ENCODE measurements around the gene RNF225. TPM values are rescaled to one million over a fixed set of nuclear protein-coding genes. Genes with fewer than 3 reads are reported as not detected.

RNF225 gene
- total and polyA plus RNA-seq, 2 of the 13 experiments (the other 11 are each of a cell fraction or from before 2014, with no cell fraction given): not detected

DNA sequence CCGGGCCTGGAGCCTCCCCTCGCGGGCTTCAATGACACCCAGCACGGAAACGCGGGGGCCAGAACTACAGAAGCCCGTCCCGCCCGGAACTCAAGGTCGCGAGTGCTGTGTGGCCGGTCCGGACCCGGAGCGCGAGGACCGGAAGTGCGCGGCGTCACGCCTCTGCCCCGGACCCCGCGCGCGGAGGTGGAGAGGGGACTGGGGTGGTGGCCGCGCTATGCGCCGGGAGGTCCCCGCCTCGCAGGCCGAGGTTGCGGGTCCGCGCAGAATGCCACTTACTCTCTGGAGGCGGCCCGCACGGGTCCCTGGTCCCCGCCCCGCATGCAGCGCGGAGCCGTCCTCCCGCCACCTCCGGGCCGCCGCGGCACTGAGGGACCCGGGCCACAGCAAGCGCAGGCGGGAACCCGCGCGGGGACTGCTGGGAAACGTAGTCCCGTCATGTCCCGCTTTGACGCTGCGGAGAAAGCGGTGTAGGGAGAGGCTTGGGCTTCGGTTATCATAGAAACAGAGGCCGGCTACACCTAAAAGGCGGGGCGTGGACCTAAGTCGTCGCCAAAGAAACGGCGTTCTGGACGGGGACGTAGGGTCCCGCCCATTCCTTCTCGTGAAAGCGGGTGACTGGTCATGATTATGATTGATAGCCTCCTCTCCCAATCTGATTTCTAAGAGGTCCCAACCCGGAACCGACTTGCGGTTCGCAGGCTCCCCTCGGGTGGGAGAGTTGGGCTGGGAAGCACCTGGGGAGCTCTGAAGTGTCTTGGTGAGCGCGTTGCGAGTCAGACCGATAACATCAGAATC lies 14.6 kb upstream of the RNF225 start, which contains the start of gene ZNF837 (continued):
- TF ChIP-seq, protein P1, sequence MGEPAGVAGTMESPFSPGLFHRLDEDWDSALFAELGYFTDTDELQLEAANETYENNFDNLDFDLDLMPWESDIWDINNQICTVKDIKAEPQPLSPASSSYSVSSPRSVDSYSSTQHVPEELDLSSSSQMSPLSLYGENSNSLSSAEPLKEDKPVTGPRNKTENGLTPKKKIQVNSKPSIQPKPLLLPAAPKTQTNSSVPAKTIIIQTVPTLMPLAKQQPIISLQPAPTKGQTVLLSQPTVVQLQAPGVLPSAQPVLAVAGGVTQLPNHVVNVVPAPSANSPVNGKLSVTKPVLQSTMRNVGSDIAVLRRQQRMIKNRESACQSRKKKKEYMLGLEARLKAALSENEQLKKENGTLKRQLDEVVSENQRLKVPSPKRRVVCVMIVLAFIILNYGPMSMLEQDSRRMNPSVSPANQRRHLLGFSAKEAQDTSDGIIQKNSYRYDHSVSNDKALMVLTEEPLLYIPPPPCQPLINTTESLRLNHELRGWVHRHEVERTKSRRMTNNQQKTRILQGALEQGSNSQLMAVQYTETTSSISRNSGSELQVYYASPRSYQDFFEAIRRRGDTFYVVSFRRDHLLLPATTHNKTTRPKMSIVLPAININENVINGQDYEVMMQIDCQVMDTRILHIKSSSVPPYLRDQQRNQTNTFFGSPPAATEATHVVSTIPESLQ (CRISPR knock-in tag; conservative IDR thresholded peaks at IDR 0.05): 0 out of 2 replicates have a peak, but pooled peaks have one; percentile 37
- TF ChIP-seq, protein P2, sequence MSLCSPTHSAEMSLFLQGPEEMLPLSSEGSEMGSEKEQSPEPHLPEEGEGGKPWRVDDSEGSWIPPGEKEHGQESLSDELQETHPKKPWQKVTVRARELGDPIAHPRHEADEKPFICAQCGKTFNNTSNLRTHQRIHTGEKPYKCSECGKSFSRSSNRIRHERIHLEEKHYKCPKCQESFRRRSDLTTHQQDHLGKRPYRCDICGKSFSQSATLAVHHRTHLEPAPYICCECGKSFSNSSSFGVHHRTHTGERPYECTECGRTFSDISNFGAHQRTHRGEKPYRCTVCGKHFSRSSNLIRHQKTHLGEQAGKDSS (CRISPR knock-in tag; IDR thresholded peaks at IDR 0.05; ENCODE audit: borderline replicate concordance, low read depth): peak; percentile 88
- TF ChIP-seq HMG20A (CRISPR knock-in tag; IDR thresholded peaks at IDR 0.05; ENCODE audit: borderline replicate concordance) (no peak), TEAD2 (CRISPR knock-in tag; IDR thresholded peaks at IDR 0.05) (no peak), TSC22D2 (CRISPR knock-in tag; IDR thresholded peaks at IDR 0.05; ENCODE audit: borderline replicate concordance) (0 out of 2 replicates have a peak, but pooled peaks have one; percentile 32), RFX3 (CRISPR knock-in tag; IDR thresholded peaks at IDR 0.05) (peak; percentile 91), ELF4 (CRISPR knock-in tag; IDR thresholded peaks at IDR 0.05; ENCODE audit: borderline replicate concordance) (peak; percentile 80), NCOA2 (CRISPR knock-in tag; IDR thresholded peaks at IDR 0.05) (peak; percentile 69; the same call in 1 of the 2 replicates), RFXANK (CRISPR knock-in tag; IDR thresholded peaks at IDR 0.05) (peak; percentile 93), ZNF652 (CRISPR knock-in tag; IDR thresholded peaks at IDR 0.05; ENCODE audit: borderline replicate concordance, low read depth) (0 out of 2 replicates have a peak, but pooled peaks have one; percentile 49), KDM5B (CRISPR knock-in tag; IDR thresholded peaks at IDR 0.05; ENCODE audit: borderline replicate concordance) (peak; percentile 98), ZNF792 (CRISPR knock-in tag; IDR thresholded peaks at IDR 0.05) (peak; percentile 98), ZNF598 (CRISPR knock-in tag; IDR thresholded peaks at IDR 0.05; ENCODE audit: borderline replicate concordance) (peak; percentile 73; the same call in 1 of the 2 replicates), ZFY (CRISPR knock-in tag; IDR thresholded peaks at IDR 0.05) (peak; percentile 97), ZNF773 (CRISPR knock-in tag; IDR thresholded peaks at IDR 0.05; ENCODE audit: borderline replicate concordance) (peak; percentile 75; the same call in 1 of the 2 replicates)
- TF ChIP-seq, protein P3, sequence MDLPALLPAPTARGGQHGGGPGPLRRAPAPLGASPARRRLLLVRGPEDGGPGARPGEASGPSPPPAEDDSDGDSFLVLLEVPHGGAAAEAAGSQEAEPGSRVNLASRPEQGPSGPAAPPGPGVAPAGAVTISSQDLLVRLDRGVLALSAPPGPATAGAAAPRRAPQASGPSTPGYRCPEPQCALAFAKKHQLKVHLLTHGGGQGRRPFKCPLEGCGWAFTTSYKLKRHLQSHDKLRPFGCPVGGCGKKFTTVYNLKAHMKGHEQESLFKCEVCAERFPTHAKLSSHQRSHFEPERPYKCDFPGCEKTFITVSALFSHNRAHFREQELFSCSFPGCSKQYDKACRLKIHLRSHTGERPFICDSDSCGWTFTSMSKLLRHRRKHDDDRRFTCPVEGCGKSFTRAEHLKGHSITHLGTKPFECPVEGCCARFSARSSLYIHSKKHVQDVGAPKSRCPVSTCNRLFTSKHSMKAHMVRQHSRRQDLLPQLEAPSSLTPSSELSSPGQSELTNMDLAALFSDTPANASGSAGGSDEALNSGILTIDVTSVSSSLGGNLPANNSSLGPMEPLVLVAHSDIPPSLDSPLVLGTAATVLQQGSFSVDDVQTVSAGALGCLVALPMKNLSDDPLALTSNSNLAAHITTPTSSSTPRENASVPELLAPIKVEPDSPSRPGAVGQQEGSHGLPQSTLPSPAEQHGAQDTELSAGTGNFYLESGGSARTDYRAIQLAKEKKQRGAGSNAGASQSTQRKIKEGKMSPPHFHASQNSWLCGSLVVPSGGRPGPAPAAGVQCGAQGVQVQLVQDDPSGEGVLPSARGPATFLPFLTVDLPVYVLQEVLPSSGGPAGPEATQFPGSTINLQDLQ (CRISPR knock-in tag; IDR thresholded peaks at IDR 0.05): peak; percentile 88; the same call in 1 of the 2 replicates
- TF ChIP-seq, protein P4, sequence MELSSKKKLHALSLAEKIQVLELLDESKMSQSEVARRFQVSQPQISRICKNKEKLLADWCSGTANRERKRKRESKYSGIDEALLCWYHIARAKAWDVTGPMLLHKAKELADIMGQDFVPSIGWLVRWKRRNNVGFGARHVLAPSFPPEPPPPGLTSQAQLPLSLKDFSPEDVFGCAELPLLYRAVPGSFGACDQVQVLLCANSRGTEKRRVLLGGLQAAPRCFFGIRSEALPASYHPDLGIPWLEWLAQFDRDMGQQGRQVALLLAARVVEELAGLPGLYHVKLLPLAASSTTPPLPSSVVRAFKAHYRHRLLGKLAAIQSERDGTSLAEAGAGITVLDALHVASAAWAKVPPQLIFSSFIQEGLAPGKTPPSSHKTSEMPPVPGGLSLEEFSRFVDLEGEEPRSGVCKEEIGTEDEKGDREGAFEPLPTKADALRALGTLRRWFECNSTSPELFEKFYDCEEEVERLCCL (CRISPR knock-in tag; IDR thresholded peaks at IDR 0.05; ENCODE audit: borderline replicate concordance): no peak
- TF ChIP-seq, protein P5, sequence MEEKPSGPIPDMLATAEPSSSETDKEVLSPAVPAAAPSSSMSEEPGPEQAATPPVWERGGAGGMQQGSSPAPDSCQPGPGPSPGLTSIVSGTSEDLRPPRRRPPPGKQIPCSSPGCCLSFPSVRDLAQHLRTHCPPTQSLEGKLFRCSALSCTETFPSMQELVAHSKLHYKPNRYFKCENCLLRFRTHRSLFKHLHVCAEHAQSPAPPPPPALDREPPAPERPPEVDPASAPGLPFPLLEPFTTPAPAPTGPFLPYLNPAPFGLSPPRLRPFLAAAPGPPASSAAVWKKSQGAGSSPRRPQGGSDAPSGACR (CRISPR knock-in tag; IDR thresholded peaks at IDR 0.05): peak; percentile 96
